ENCODE results near the gene HIBADH. TPM values are rescaled to one million over a fixed set of nuclear protein-coding genes. Genes with fewer than 3 reads are reported as not detected.

The HIBADH gene
- total and polyA plus RNA-seq, 2 of the 4 experiments (the other 2 are of a cell fraction): 36.6 to 52.5 TPM

DNA sequence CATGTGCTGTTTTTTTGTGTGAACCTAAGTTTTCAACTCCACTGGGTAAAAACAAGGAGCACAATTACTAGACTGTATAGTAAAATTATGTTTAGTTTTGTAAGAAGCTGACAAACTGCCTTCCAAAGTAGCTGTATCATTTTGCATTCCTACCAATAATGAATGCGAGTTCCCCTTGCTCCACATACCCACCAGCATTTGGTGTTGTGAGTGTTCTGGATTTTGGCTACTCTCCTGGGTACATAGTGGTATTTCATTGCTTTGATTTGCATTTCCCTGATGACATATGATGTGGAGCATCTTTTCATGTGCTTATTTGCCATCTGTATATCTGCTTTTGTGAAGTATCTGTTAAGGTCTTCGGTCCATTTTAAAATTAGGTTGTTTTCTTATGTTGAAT lies 178.2 kb downstream of the HIBADH start:
- Histone ChIP-seq H3K14ac (replicated peaks; ENCODE audit: low read depth, low read length) (no peak overlapping the region), H3K23ac (ENCODE audit: low read depth, low read length) (no peak overlapping the region), H3K56ac (ENCODE audit: extremely low read depth, insufficient read depth, low read length) (no peak overlapping the region), H2AFZ (replicated peaks; ENCODE audit: low read length, poor library complexity) (no peak overlapping the region), H3K4me2 (ENCODE audit: low read depth, low read length) (no peak overlapping the region), H3K27ac (ENCODE audit: insufficient read depth, low read length) (no peak overlapping the region), H3K9me3 (ENCODE audit: control insufficient read depth, insufficient read depth, low read length) (no peaks in the 10 kb centered on the region), H2BK5ac (ENCODE audit: low read depth, low read length, poor library complexity, severe bottlenecking) (no peak overlapping the region), H4K5ac (ENCODE audit: low read depth, low read length) (no peak overlapping the region), H3K4me3 (ENCODE audit: insufficient read depth, low read depth, low read length) (no peak overlapping the region), H2BK120ac (ENCODE audit: low read depth, low read length) (no peak overlapping the region), H3K9me1 (ENCODE audit: insufficient read depth, low read length) (no peaks in the 10 kb centered on the region; the same call in 1 of the 2 replicates), H4K8ac (ENCODE audit: low read depth in 2 of 2, low read length in 2 of 2) (no peak overlapping the region), H4K20me1 (ENCODE audit: insufficient read depth, low read length) (no peaks in the 10 kb centered on the region), H3K4me1 (ENCODE audit: control insufficient read depth, insufficient read depth, low read length) (no peaks in the 10 kb centered on the region), H2BK15ac (ENCODE audit: low read depth, low read length) (no peak overlapping the region), H2AK9ac (replicated peaks; ENCODE audit: low read depth, low read length, poor library complexity) (no peak overlapping the region), H3K18ac (ENCODE audit: low read depth, low read length) (no peak overlapping the region), H3K79me1 (ENCODE audit: low read depth in 1 of 2, low read length in 2 of 2) (no peaks in the 10 kb centered on the region), H3K36me3 (ENCODE audit: control insufficient read depth, insufficient read depth, low read length) (no peaks in the 10 kb centered on the region), H3K27me3 (ENCODE audit: control insufficient read depth, insufficient read depth, low read length) (peaks cover 6% of the 10 kb centered on the region; the same call in 1 of the 2 replicates), H2AK5ac (ENCODE audit: low read depth, low read length) (no peak overlapping the region), H2BK20ac (ENCODE audit: low read depth, low read length) (no peak overlapping the region), H4K91ac (ENCODE audit: insufficient read depth, low read depth, low read length) (no peak overlapping the region), H3K9ac (ENCODE audit: low read depth, low read length) (no peak overlapping the region), H3K4ac (ENCODE audit: low read depth, low read length) (no peak overlapping the region)
- no peak for ATAC-seq (ENCODE audit: low read depth)
- dilution Hi-C loops (cut with HindIII; ENCODE audit: low sequenced_read_pairs, unreplicated experiment) (no loop called here), intact Hi-C loops (cut with micrococcal nuclease) (no loop called here), in situ Hi-C loops (cut with MboI; ENCODE audit: low sequenced_read_pairs) (no loop called here)
- DNase-seq: no peak
- ChIA-PET POLR2A (ENCODE audit: unreplicated experiment) (no interaction called here), CTCF (interaction anchor here (0.6 kb wide), 1 partner anchor 41 kb away, joined by 3 read pairs; no protein-coding TSS in a partner anchor)
- BruUV-seq (replicated peaks): no TSS peak
- no CpG with 5 or more reads among the region's 2 CpGs for WGBS, 2 experiments (ENCODE audit: extremely low coverage in 2 of 2, insufficient read length in 1 of 2)
- TF ChIP-seq, protein P1, sequence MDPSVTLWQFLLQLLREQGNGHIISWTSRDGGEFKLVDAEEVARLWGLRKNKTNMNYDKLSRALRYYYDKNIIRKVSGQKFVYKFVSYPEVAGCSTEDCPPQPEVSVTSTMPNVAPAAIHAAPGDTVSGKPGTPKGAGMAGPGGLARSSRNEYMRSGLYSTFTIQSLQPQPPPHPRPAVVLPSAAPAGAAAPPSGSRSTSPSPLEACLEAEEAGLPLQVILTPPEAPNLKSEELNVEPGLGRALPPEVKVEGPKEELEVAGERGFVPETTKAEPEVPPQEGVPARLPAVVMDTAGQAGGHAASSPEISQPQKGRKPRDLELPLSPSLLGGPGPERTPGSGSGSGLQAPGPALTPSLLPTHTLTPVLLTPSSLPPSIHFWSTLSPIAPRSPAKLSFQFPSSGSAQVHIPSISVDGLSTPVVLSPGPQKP (IDR thresholded peaks at IDR 0.05; ENCODE audit: borderline replicate concordance, low read depth, low read length): no peak
- TF ChIP-seq CEBPB (IDR thresholded peaks at IDR 0.05; ENCODE audit: low read depth, low read length) (no peak), RCOR1 (IDR thresholded peaks at IDR 0.05; ENCODE audit: insufficient replicate concordance, low read length) (no peak), SMC3 (IDR thresholded peaks at IDR 0.05; ENCODE audit: low read depth, low read length) (no peak), FOS (IDR thresholded peaks at IDR 0.05; ENCODE audit: low read depth, low read length) (no peak), MXI1 (IDR thresholded peaks at IDR 0.05; ENCODE audit: borderline replicate concordance, low read depth, low read length) (no peak)
- TF ChIP-seq, protein P2, sequence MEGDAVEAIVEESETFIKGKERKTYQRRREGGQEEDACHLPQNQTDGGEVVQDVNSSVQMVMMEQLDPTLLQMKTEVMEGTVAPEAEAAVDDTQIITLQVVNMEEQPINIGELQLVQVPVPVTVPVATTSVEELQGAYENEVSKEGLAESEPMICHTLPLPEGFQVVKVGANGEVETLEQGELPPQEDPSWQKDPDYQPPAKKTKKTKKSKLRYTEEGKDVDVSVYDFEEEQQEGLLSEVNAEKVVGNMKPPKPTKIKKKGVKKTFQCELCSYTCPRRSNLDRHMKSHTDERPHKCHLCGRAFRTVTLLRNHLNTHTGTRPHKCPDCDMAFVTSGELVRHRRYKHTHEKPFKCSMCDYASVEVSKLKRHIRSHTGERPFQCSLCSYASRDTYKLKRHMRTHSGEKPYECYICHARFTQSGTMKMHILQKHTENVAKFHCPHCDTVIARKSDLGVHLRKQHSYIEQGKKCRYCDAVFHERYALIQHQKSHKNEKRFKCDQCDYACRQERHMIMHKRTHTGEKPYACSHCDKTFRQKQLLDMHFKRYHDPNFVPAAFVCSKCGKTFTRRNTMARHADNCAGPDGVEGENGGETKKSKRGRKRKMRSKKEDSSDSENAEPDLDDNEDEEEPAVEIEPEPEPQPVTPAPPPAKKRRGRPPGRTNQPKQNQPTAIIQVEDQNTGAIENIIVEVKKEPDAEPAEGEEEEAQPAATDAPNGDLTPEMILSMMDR (conservative IDR thresholded peaks at IDR 0.05; ENCODE audit: low read depth, low read length): no peak

All from IMR-90 (cell line).